Measurements from ENCODE around the gene PPP1R12C.

GRCh38 chr19:55147545-55148251 lies 30.3 kb upstream of the PPP1R12C start:
- TF ChIP-seq POLR2A (IDR thresholded peaks at IDR 0.05; ENCODE audit: low read length), result no peak
- no peak for TF ChIP-seq GATA1 (IDR thresholded peaks at IDR 0.05; ENCODE audit: low read depth, low read length)
